CD4-positive, CD25-positive, alpha-beta regulatory T cell (primary cell): ENCODE measurements around the gene MAGI2. TPM values are rescaled to one million over a fixed set of nuclear protein-coding genes. Genes with fewer than 3 reads are reported as not detected.
A peak's percentile ranks its signal among the peaks of the same experiment; 100 is the strongest.

ENCODE experiments used
- ATAC-seq, 2 donors: fragments of 150-1000 bp; cut with Tn5 transposase; one replicate each; pipeline ENCODE4 v1.10.0; 2021; ENCODE audit warnings: low read depth in 2 of 2, moderate number of reproducible peaks in 2 of 2, moderate library complexity in 1 of 2
- DNase-seq, 3 donors: peaks; one replicate each; pipeline versions ENCODE4 v3.0.0 to v3.0.0-alpha.2; 2012 to 2022; ENCODE audit warnings: mixed read lengths in 1 of 3
- H3K27ac ChIP-seq: one replicate; pipeline ENCODE4 v1.7.0; 2013; ENCODE audit warnings: mild to moderate bottlenecking, low read length; ENCODE audit not compliant: insufficient read depth, poor library complexity, severe bottlenecking
- H3K27me3 ChIP-seq: one replicate; pipeline ENCODE4 v1.7.0; 2013; ENCODE audit warnings: low read length; ENCODE audit not compliant: control insufficient read depth, insufficient read depth
- H3K36me3 ChIP-seq: one replicate; pipeline ENCODE4 v1.7.0; 2013; ENCODE audit warnings: mild to moderate bottlenecking, low read length, moderate library complexity; ENCODE audit not compliant: control insufficient read depth, insufficient read depth
- H3K4me1 ChIP-seq: 2 replicates; pipeline ENCODE4 v1.7.0; 2013; ENCODE audit warnings: mild to moderate bottlenecking, low read length; ENCODE audit not compliant: insufficient read depth, control insufficient read depth, poor library complexity, severe bottlenecking
- H3K4me3 ChIP-seq: one replicate; pipeline ENCODE4 v1.7.0; 2013; ENCODE audit warnings: low read depth, mild to moderate bottlenecking, low read length, moderate library complexity
- H3K9me3 ChIP-seq, 2 experiments: 1 replicate in 1 of 2; 2 replicates in 1 of 2; pipeline ENCODE4 v1.7.0; 2013; ENCODE audit warnings: low read length in 2 of 2, mild to moderate bottlenecking in 1 of 2, moderate library complexity in 1 of 2; ENCODE audit not compliant: control insufficient read depth in 2 of 2
- H3K27ac Mint-ChIP-seq, 3 donors: one replicate each; pipeline ENCODE4 v1.8.0; 2020 to 2022; ENCODE audit warnings: mild to moderate bottlenecking in 3 of 3, mixed read lengths in 3 of 3, moderate library complexity in 2 of 3
- H3K27me3 Mint-ChIP-seq: one replicate; pipeline ENCODE4 v1.8.0; 2022; ENCODE audit warnings: mild to moderate bottlenecking, mixed read lengths
- H3K36me3 Mint-ChIP-seq: one replicate; pipeline ENCODE4 v1.8.0; 2020; ENCODE audit warnings: mixed read lengths
- H3K4me1 Mint-ChIP-seq, 4 donors: one replicate each; pipeline ENCODE4 v1.8.0; 2020 to 2022; ENCODE audit warnings: mixed read lengths in 4 of 4, mild to moderate bottlenecking in 1 of 4
- H3K4me3 Mint-ChIP-seq, 4 donors: one replicate each; pipeline ENCODE4 v1.8.0; 2020 to 2022; ENCODE audit warnings: mild to moderate bottlenecking in 4 of 4, mixed read lengths in 4 of 4, moderate library complexity in 3 of 4
- H3K9me3 Mint-ChIP-seq, 7 donors: one replicate each; pipeline ENCODE4 v1.8.0; 2020 to 2022; ENCODE audit warnings: mixed read lengths in 7 of 7, mild to moderate bottlenecking in 3 of 7, moderate library complexity in 2 of 7
- polyA plus RNA-seq, 4 donors: library from polyadenylated mRNA; unstranded; fragments of 300-500 nt; fragmentation: Illumina TruSeq; gene quantifications; one replicate each; pipeline ENCODE4 v1.2.3, GENCODE V29; 2021
- total RNA-seq: library from RNA; stranded (reverse); gene quantifications from one replicate; pipeline ENCODE4 v1.2.3, GENCODE V29; 2022

Gene MAGI2
- total and polyA plus RNA-seq, 5 donors from 2014 or later, result not detected

GRCh38 chr7:79282070-79282694, 171.3 kb downstream of the MAGI2 start:
- Histone ChIP-seq H3K4me3 (no peak overlapping the region), H3K9me3 (no peaks in the 10 kb centered on the region), H3K27me3 (no peaks in the 10 kb centered on the region), H3K36me3 (no peaks in the 10 kb centered on the region), H3K4me1 (no peaks in the 10 kb centered on the region), H3K27ac (no peak overlapping the region)
- no peak overlapping the region for H3K4me3 Mint-ChIP-seq
- ATAC-seq, result no peak
- no peaks in the 10 kb centered on the region for H3K36me3 Mint-ChIP-seq
- H3K9me3 Mint-ChIP-seq, result peaks cover 0 to 3% (median 0%) of the 10 kb centered on the region in 7 donors
- no peak for DNase-seq
- peaks cover 4% of the 10 kb centered on the region for H3K27me3 Mint-ChIP-seq
- H3K4me1 Mint-ChIP-seq, result no peaks in the 10 kb centered on the region
- no peak overlapping the region for H3K27ac Mint-ChIP-seq

- no peaks in the 10 kb centered on the region for H3K4me1 Mint-ChIP-seq
- H3K9me3 ChIP-seq, result no peaks in the 10 kb centered on the region
- H3K4me3 Mint-ChIP-seq, result no peak overlapping the region
- peaks cover 4% of the 10 kb centered on the region for H3K27me3 Mint-ChIP-seq
- no peak overlapping the region for H3K4me3 ChIP-seq
- no peaks in the 10 kb centered on the region for H3K36me3 ChIP-seq
- no peaks in the 10 kb centered on the region for H3K36me3 Mint-ChIP-seq
- no peaks in the 10 kb centered on the region for H3K27me3 ChIP-seq
- no peak for ATAC-seq
- no peak overlapping the region for H3K27ac ChIP-seq
- DNase-seq, result no peak
- H3K4me1 ChIP-seq, result no peaks in the 10 kb centered on the region
- no peak overlapping the region for H3K27ac Mint-ChIP-seq
- H3K9me3 Mint-ChIP-seq, result peaks cover 0 to 3% (median 0%) of the 10 kb centered on the region in 7 donors
Observed at GRCh38 chr7:79281426-79281825, 172.0 kb downstream of the MAGI2 start.

GRCh38 chr7:79272938-79273337, 180.5 kb downstream of the MAGI2 start:
- no peak overlapping the region for H3K4me3 Mint-ChIP-seq
- H3K4me1 ChIP-seq, result no peaks in the 10 kb centered on the region
- no peaks in the 10 kb centered on the region for H3K27me3 Mint-ChIP-seq
- DNase-seq (no peak), ATAC-seq (no peak)
- no peaks in the 10 kb centered on the region for H3K4me1 Mint-ChIP-seq
- H3K36me3 ChIP-seq, result no peaks in the 10 kb centered on the region
- H3K36me3 Mint-ChIP-seq, result no peaks in the 10 kb centered on the region
- no peak overlapping the region for H3K27ac ChIP-seq
- no peaks in the 10 kb centered on the region for H3K9me3 ChIP-seq
- peak overlapping the region in 1 of 3 donors; percentile 48 for H3K27ac Mint-ChIP-seq
- H3K4me3 ChIP-seq, result no peak overlapping the region
- H3K27me3 ChIP-seq, result no peaks in the 10 kb centered on the region
- peaks cover 0 to 1% (median 0%) of the 10 kb centered on the region in 7 donors for H3K9me3 Mint-ChIP-seq

- H3K27ac ChIP-seq, result no peak overlapping the region
- Mint-ChIP-seq H3K36me3 (no peaks in the 10 kb centered on the region), H3K4me1 (no peaks in the 10 kb centered on the region), H3K9me3 (peaks cover 0 to 3% (median 0%) of the 10 kb centered on the region in 7 donors), H3K4me3 (no peak overlapping the region), H3K27me3 (no peaks in the 10 kb centered on the region), H3K27ac (no peak overlapping the region)
- no peaks in the 10 kb centered on the region for H3K36me3 ChIP-seq
- ATAC-seq, result no peak
- H3K27me3 ChIP-seq, result no peaks in the 10 kb centered on the region
- H3K4me3 ChIP-seq, result no peak overlapping the region
- H3K4me1 ChIP-seq, result no peaks in the 10 kb centered on the region
- H3K9me3 ChIP-seq, result no peaks in the 10 kb centered on the region
- DNase-seq, result peak in 2 of 3 donors; percentile 6 to 9
Observed at GRCh38 chr7:79272066-79272669, 181.3 kb downstream of the MAGI2 start.

- Mint-ChIP-seq H3K4me1 (no peaks in the 10 kb centered on the region), H3K4me3 (no peak overlapping the region), H3K27ac (no peak overlapping the region), H3K36me3 (no peaks in the 10 kb centered on the region), H3K9me3 (peaks cover 0 to 3% (median 0%) of the 10 kb centered on the region in 7 donors), H3K27me3 (no peaks in the 10 kb centered on the region)
- no peak for DNase-seq
- no peak overlapping the region for H3K4me3 ChIP-seq
- no peak overlapping the region for H3K27ac ChIP-seq
- H3K4me1 ChIP-seq, result no peaks in the 10 kb centered on the region
- H3K27me3 ChIP-seq, result no peaks in the 10 kb centered on the region
- H3K36me3 ChIP-seq, result no peaks in the 10 kb centered on the region
- ATAC-seq, result no peak
- H3K9me3 ChIP-seq, result no peaks in the 10 kb centered on the region
Observed at GRCh38 chr7:79268730-79269129, 184.7 kb downstream of the MAGI2 start.

- ATAC-seq, result no peak
- H3K9me3 Mint-ChIP-seq, result peaks cover 0 to 4% (median 1%) of the 10 kb centered on the region in 7 donors
- no peaks in the 10 kb centered on the region for H3K36me3 ChIP-seq
- DNase-seq, result no peak
- H3K27ac Mint-ChIP-seq, result no peak overlapping the region
- H3K36me3 Mint-ChIP-seq, result no peaks in the 10 kb centered on the region
- no peak overlapping the region for H3K4me3 ChIP-seq
- H3K4me1 Mint-ChIP-seq, result no peaks in the 10 kb centered on the region
- peaks cover 6% of the 10 kb centered on the region for H3K27me3 Mint-ChIP-seq
- H3K9me3 ChIP-seq, result no peaks in the 10 kb centered on the region
- H3K4me3 Mint-ChIP-seq, result no peak overlapping the region
- no peak overlapping the region for H3K27ac ChIP-seq
- H3K4me1 ChIP-seq, result no peaks in the 10 kb centered on the region
- H3K27me3 ChIP-seq, result no peaks in the 10 kb centered on the region
Observed at GRCh38 chr7:79258826-79259225, 194.6 kb downstream of the MAGI2 start.

GRCh38 chr7:79257959-79258358, 195.5 kb downstream of the MAGI2 start:
- H3K9me3 Mint-ChIP-seq, result peaks cover 0 to 4% (median 1%) of the 10 kb centered on the region in 7 donors
- Histone ChIP-seq H3K27me3 (no peaks in the 10 kb centered on the region), H3K4me3 (no peak overlapping the region), H3K9me3 (no peaks in the 10 kb centered on the region), H3K27ac (no peak overlapping the region), H3K36me3 (no peaks in the 10 kb centered on the region), H3K4me1 (no peaks in the 10 kb centered on the region)
- H3K36me3 Mint-ChIP-seq, result no peaks in the 10 kb centered on the region
- ATAC-seq (no peak), DNase-seq (no peak)
- H3K27me3 Mint-ChIP-seq, result peaks cover 6% of the 10 kb centered on the region
- H3K4me3 Mint-ChIP-seq, result no peak overlapping the region
- no peak overlapping the region for H3K27ac Mint-ChIP-seq
- no peaks in the 10 kb centered on the region for H3K4me1 Mint-ChIP-seq
